ENCODE measurements around the gene NHS.

DNA sequence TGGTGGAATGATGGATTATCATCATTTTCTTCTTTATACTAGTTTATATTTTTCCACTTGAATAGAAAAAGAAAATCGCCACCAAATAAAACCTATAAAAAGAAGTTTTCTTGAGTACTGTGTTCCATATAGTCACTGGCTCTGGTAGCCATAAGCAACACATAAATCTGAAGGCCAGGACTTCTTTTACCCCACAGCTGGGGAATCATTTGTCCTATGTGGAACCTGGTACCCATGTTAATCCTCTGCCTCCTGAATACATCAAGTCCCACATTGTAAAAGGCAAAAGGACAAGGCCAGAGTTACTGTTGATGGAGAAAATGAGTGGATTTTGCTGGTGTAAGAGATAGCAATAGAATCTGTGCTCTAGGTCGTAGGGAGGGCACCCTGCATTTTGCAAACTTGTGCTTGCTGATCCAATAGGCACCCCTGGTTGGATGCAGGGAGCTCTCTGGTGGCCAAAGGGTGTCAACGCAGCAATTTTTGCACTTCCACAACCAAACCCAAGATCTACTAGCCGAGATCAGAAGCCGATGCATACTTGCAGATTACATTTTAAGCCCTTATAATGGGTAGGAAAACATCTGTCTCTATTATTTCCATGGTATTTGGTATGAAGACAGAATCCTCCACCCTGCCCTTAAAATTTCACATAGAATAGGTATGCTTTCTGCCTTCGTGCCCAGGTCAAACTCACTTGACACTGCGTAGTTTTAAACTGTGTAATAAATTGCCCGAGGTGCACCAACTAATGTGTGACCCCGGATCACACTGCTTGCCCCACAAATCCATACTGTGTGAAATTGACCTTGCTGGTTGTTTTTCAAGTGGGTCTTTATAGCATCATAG is 216.1 kb downstream of the NHS start:
- TF ChIP-seq, protein P1, sequence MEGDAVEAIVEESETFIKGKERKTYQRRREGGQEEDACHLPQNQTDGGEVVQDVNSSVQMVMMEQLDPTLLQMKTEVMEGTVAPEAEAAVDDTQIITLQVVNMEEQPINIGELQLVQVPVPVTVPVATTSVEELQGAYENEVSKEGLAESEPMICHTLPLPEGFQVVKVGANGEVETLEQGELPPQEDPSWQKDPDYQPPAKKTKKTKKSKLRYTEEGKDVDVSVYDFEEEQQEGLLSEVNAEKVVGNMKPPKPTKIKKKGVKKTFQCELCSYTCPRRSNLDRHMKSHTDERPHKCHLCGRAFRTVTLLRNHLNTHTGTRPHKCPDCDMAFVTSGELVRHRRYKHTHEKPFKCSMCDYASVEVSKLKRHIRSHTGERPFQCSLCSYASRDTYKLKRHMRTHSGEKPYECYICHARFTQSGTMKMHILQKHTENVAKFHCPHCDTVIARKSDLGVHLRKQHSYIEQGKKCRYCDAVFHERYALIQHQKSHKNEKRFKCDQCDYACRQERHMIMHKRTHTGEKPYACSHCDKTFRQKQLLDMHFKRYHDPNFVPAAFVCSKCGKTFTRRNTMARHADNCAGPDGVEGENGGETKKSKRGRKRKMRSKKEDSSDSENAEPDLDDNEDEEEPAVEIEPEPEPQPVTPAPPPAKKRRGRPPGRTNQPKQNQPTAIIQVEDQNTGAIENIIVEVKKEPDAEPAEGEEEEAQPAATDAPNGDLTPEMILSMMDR (IDR thresholded peaks at IDR 0.05): peak; percentile 29 to 66 (median 61)
- peak in 1 of 3 donors; percentile 27 for TF ChIP-seq POLR2AphosphoS5 (IDR thresholded peaks at IDR 0.05)
